ENCODE results near the gene RAPGEF5. TPM values are rescaled to one million over a fixed set of nuclear protein-coding genes. Genes with fewer than 3 reads are reported as not detected.
A peak's percentile ranks its signal among the peaks of the same experiment; 100 is the strongest.

The RAPGEF5 gene
- total RNA-seq, 1 experiment from 2014 or later = 15.6 TPM

- Histone ChIP-seq H4K20me1 (ENCODE audit: insufficient read depth) (no peaks in the 10 kb centered on the region), H3K9me2 (ENCODE audit: insufficient read depth) (no peaks in the 10 kb centered on the region), H3K79me2 (ENCODE audit: insufficient read depth, low read length) (no peaks in the 10 kb centered on the region), H3K4me1 (ENCODE audit: control insufficient read depth in 1 of 2, insufficient read depth in 2 of 2, low read length in 2 of 2) (peaks cover 10 to 16% of the 10 kb centered on the region in 2 experiments; a peak in 3 of 4 replicates), H3K36me3 (ENCODE audit: control insufficient read depth in 1 of 2, insufficient read depth in 2 of 2, low read length in 2 of 2) (no peaks in the 10 kb centered on the region), H2AFZ (ENCODE audit: low read depth, low read length, poor library complexity, severe bottlenecking) (peak overlapping the region; percentile 83), H3K9ac (ENCODE audit: low read length) (peak overlapping the region; percentile 68), H3K4me2 (ENCODE audit: low read length) (peak overlapping the region; percentile 95), H3K27me3 (ENCODE audit: insufficient read depth, low read length) (no peaks in the 10 kb centered on the region), H3K9me3 (ENCODE audit: control insufficient read depth in 1 of 2, insufficient read depth in 1 of 2, low read depth in 1 of 2, low read length in 2 of 2) (no peaks in the 10 kb centered on the region), H3K27ac (ENCODE audit: low read depth, low read length) (peak overlapping the region; percentile 52; the same call in 1 of the 2 replicates), H3K4me3 (replicated peaks in 1 of 2; ENCODE audit: low read depth in 1 of 2, low read length in 2 of 2) (peak overlapping the region; percentile 61 to 63)
- no peak for TF ChIP-seq JUND (IDR thresholded peaks at IDR 0.05)
- TF ChIP-seq CBX3 (IDR thresholded peaks at IDR 0.05; ENCODE audit: low read depth) = no peak
- TF ChIP-seq ZFX (IDR thresholded peaks at IDR 0.05) = no peak
- TF ChIP-seq CTCF (IDR thresholded peaks at IDR 0.05 in 2 of 3, conservative IDR thresholded peaks at IDR 0.05 in 1 of 3; ENCODE audit: borderline replicate concordance in 1 of 3, insufficient read depth in 1 of 3, low read depth in 2 of 3, low read length in 2 of 3) = no peak
- TF ChIP-seq EGR1 (IDR thresholded peaks at IDR 0.05; ENCODE audit: low read depth) = no peak
- no peak for TF ChIP-seq SIN3A (IDR thresholded peaks at IDR 0.05; ENCODE audit: low read depth)
- TF ChIP-seq EZH2phosphoT487 (IDR thresholded peaks at IDR 0.05; ENCODE audit: borderline replicate concordance) = no peak
- no peak for TF ChIP-seq CEBPB (IDR thresholded peaks at IDR 0.05; ENCODE audit: low read depth)
- no peak for TF ChIP-seq ZNF274 (IDR thresholded peaks at IDR 0.05; ENCODE audit: low read depth, low read length)
- ATAC-seq = no peak
- DNase-seq (ENCODE audit: low read depth, low spot score) = no peak
- CTCF ChIA-PET = interaction anchor here (0.7 to 2.2 kb wide), 13 partner anchors 9 to 832 kb away, joined by 3 to 11 read pairs (median 3); no protein-coding TSS in a partner anchor
- BruUV-seq (replicated peaks) = no TSS peak
- RAD21 ChIA-PET (ENCODE audit: low non-redundant PET in 1 of 2, low total read pairs in 2 of 2, uncharacterized antibody in 2 of 2, unreplicated experiment in 2 of 2) = interaction anchor here (0.7 kb wide), 3 partner anchors 201 to 1409 kb away, joined by 3 to 4 read pairs (median 4); no protein-coding TSS in a partner anchor
- POLR2A ChIA-PET = interaction anchor here (0.6 to 1.4 kb wide), 5 partner anchors 8 to 828 kb away, joined by 3 to 6 read pairs (median 3); no protein-coding TSS in a partner anchor
- intact Hi-C loops (cut with micrococcal nuclease) = loop anchor here (2.0 to 5.0 kb wide), 4 partner anchors 316 to 1306 kb away; no protein-coding TSS in a partner anchor
Measured at GRCh38 chr7:22083704-22084240, 273.2 kb downstream of the RAPGEF5 start.
